ENCODE data around the gene PLK3.
"Not testable (repeated sequence)": the region's sequence is repeated elsewhere in the genome, so short reads cannot be mapped to it uniquely, and the experiment has no call there.

Gene PLK3

DNA sequence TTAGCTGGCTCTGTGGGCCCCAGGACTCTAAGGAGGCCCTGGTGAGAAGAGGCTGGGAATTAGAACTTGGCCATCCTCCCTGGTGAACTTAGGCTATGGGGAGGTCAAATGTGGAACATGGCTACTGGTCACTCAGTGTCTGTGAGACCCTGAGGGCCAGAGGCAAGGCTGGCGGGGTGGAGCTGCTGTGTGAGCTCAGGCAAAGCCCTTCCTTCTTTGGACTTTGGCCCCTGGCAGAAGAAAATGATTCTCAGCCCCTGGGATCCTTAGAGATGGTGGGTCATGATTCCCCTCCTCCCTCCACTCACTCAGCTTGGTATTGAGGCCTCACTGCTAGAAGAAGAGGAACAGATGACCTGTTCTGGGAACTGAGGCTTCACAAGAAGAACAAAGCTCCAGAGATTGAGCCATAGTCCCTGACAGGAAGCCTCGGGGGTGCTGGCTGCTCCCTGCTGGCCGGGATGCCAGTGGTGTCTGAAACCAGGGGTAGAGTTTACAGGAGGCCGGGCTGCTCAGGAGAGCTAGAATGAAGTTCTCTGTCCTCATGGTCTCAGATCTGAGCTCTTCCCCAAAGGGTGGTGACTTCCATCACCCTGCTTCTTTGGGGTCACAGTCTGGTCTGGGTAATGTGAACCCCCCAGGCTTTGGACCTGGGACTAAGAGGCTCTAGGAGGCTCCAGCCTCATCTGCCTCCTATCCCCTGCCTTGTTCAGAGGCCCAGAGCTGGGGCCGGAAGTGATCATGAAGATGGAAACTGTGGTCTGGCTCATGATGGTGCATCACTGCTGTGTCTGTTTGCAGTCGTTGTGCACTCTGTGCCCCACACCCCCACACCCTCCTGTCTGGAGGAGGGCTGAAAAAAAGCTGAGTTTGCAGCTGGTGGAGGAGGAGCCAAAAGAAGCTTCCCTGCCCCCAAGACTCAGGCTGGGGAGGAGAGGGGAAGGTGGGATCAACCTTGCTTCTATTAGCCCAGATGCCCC, 9.1 kb downstream of the PLK3 start:
- no peaks in the 10 kb centered on the region for H3K27me3 Mint-ChIP-seq
- intact Hi-C loops (cut with micrococcal nuclease): loop anchor here (1.0 kb wide), 1 partner anchor 9 kb away; the partner anchor contains the start of gene PLK3
- peaks cover 93% of the 10 kb centered on the region for H3K4me1 Mint-ChIP-seq (ENCODE audit: low read depth)
- H3K4me3 Mint-ChIP-seq: peak overlapping the region; percentile 71
- peaks cover 57% of the 10 kb centered on the region for H3K36me3 Mint-ChIP-seq (ENCODE audit: low read depth)
- H3K9me3 Mint-ChIP-seq: no peaks in the 10 kb centered on the region
- H3K27ac Mint-ChIP-seq: peak overlapping the region; percentile 100

DNA sequence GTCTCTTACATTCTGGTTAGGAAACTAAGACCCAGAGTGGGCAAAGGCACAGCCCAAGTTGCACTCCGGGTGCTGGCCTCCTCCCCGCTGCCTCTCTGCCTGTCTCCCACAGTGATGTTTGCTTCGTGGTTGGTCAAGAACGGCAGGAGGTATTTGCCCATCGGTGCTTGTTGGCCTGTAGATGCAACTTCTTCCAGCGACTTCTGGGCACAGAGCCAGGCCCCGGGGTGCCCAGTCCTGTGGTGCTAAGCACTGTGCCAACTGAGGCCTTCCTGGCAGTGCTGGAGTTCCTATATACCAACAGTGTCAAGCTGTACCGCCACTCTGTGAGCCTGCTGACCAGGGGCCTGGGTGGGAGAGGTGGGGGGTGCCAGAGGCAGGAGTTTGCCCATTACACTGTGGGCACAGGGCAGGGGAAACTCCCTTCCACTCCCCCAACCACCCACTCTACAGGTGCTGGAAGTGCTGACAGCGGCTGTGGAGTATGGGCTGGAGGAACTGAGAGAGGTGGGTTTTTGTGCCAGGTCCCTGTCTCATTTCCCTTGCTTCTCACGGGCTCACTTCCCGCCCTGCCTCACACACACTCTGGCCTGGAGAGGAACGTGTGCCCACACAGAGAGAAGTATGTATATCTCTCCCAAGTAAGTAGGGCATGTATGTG, 10.1 kb downstream of the PLK3 start:
- no peaks in the 10 kb centered on the region for H3K27me3 Mint-ChIP-seq
- H3K4me1 Mint-ChIP-seq (ENCODE audit: low read depth): peaks cover 91% of the 10 kb centered on the region
- peak overlapping the region; percentile 100 for H3K27ac Mint-ChIP-seq
- H3K4me3 Mint-ChIP-seq: peak overlapping the region; percentile 71
- no peaks in the 10 kb centered on the region for H3K9me3 Mint-ChIP-seq
- intact Hi-C loops (cut with micrococcal nuclease): no loop called here
- peaks cover 54% of the 10 kb centered on the region for H3K36me3 Mint-ChIP-seq (ENCODE audit: low read depth)

DNA sequence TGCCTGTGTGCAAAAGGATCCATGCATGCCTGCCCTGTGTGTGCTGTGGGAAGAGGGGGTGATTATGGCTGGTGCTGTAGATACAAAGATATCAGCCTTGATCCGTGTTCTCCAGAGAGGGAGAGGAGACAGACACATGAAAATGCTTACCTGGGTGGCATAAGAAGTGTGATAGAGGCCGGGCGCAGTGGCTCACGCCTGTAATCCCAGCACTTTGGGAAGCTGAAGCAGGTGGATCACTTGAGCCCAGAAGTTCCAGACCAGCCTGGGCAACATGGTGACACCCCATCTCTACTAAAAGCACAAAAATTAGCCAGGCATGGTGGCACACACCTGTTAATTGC, 10.6 kb downstream of the PLK3 start:
- intact Hi-C loops (cut with micrococcal nuclease); H3K27me3 Mint-ChIP-seq; H3K9me3 Mint-ChIP-seq: not testable (repeated sequence)
- Mint-ChIP-seq H3K4me3 (peak overlapping the region; percentile 42), H3K4me1 (ENCODE audit: low read depth) (peaks cover 91% of the 10 kb centered on the region), H3K36me3 (ENCODE audit: low read depth) (peaks cover 54% of the 10 kb centered on the region), H3K27ac (peak overlapping the region; percentile 100)

DNA sequence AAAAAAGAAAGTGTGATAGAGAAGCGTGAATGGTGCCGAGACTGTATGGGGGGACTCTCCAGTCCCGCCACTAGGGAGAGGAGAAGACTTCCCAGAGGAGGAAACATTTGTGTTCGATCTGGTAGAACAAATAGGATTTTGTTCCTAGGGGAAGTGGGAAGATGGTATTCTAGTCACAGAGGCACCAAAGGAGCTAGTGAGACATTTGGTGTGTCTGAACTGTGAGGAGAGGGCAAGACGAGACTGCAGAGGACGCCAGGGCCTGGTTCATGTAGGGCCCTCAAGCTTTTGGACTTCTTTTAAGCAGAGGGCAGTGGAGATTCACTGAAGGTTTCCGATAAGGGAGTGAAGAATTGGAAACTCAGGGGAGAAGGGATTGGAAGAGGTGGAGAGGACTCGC, 11.1 kb downstream of the PLK3 start:
- Mint-ChIP-seq H3K27me3 (no peaks in the 10 kb centered on the region), H3K36me3 (ENCODE audit: low read depth) (peaks cover 49% of the 10 kb centered on the region), H3K4me1 (ENCODE audit: low read depth) (peaks cover 90% of the 10 kb centered on the region), H3K9me3 (no peaks in the 10 kb centered on the region), H3K27ac (peak overlapping the region; percentile 100), H3K4me3 (peak overlapping the region; percentile 49)
- intact Hi-C loops (cut with micrococcal nuclease): no loop called here

DNA sequence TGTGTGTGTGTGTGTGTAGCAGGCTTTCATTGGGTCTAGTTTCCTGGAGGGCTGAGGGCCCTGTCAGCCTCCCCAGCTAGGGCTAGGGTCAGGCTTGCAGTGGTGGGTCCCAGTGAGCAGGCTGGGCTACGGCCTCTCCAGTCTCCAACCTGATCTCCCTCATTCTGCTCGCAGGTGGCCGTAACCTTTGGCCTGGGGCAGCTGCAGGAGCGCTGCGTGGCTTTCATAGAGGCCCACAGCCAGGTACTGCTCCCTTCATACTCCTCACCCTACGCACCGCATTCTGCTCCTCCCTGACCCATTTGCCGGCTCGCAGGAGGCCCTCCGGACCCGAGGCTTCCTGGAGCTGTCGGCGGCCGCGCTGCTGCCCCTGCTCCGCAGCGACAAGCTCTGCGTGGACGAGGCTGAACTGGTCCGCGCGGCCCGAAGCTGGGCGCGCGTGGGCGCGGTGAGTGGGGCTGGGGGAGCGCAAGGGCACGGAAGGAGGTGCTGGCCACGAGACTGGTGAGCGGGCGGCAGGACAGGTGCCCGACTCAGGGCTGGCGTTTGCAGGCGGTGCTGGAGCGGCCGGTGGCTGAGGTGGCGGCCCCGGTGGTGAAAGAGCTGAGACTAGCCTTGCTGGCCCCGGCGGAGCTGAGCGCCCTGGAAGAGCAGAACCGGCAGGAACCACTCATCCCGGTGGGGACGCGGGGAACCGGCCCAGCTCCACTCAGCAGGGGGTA, 12.8 kb downstream of the PLK3 start:
- intact Hi-C loops (cut with micrococcal nuclease): no loop called here
- H3K36me3 Mint-ChIP-seq (ENCODE audit: low read depth): peaks cover 38% of the 10 kb centered on the region

DNA sequence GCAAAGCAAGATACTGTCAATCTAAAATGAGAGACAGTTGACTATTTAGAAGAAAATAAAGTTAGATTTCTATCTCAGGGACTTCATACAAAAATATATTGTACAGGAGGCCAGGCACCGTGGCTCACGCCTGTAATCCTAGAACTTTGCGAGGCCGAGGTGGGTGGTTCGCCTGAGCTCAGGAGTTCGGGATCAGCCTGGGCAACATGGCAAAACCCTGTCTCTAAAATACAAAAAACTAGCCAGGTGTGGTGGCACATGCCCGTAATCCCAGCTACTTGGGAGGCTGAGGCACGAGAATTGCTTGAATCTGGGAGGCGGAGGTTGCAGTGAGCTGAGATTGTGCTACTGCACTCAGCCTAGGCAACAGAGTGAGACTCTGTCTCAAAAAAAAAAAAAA, 15.7 kb downstream of the PLK3 start:
- H3K4me3 Mint-ChIP-seq; H3K27me3 Mint-ChIP-seq; H3K9me3 Mint-ChIP-seq; intact Hi-C loops (cut with micrococcal nuclease): not testable (repeated sequence)
- Mint-ChIP-seq H3K36me3 (ENCODE audit: low read depth) (peaks cover 39% of the 10 kb centered on the region), H3K27ac (peak overlapping the region; percentile 100), H3K4me1 (ENCODE audit: low read depth) (peaks cover 77% of the 10 kb centered on the region)

More for the DNA sequence above, 12.8 kb downstream of the PLK3 start:
- peak overlapping the region; percentile 100 for H3K27ac Mint-ChIP-seq
- peak overlapping the region; percentile 80 for H3K4me3 Mint-ChIP-seq
- H3K27me3 Mint-ChIP-seq: no peaks in the 10 kb centered on the region
- no peaks in the 10 kb centered on the region for H3K9me3 Mint-ChIP-seq
- peaks cover 84% of the 10 kb centered on the region for H3K4me1 Mint-ChIP-seq (ENCODE audit: low read depth)

DNA sequence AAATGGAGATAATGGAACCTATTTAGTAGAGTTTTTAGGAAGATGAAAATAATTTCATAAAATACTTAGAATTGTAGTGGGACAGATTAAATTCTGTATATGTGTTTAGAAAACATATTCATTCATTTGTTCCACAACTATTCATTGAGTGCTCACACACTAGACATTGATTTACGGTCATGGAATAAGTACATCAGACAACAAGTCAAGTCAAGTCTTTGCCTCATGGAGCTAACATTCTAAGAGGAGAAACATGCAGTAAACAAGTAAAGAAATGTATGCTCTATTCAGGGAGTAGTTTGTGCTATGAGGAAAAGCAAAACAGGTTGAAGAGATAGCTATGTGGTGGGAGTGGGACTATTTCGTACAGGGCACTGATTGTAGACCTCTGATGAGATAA, 17.1 kb downstream of the PLK3 start:
- Mint-ChIP-seq H3K4me3 (no peak overlapping the region), H3K36me3 (ENCODE audit: low read depth) (peaks cover 32% of the 10 kb centered on the region), H3K4me1 (ENCODE audit: low read depth) (peaks cover 70% of the 10 kb centered on the region), H3K9me3 (no peaks in the 10 kb centered on the region), H3K27ac (peak overlapping the region; percentile 98), H3K27me3 (no peaks in the 10 kb centered on the region)
- intact Hi-C loops (cut with micrococcal nuclease): no loop called here

DNA sequence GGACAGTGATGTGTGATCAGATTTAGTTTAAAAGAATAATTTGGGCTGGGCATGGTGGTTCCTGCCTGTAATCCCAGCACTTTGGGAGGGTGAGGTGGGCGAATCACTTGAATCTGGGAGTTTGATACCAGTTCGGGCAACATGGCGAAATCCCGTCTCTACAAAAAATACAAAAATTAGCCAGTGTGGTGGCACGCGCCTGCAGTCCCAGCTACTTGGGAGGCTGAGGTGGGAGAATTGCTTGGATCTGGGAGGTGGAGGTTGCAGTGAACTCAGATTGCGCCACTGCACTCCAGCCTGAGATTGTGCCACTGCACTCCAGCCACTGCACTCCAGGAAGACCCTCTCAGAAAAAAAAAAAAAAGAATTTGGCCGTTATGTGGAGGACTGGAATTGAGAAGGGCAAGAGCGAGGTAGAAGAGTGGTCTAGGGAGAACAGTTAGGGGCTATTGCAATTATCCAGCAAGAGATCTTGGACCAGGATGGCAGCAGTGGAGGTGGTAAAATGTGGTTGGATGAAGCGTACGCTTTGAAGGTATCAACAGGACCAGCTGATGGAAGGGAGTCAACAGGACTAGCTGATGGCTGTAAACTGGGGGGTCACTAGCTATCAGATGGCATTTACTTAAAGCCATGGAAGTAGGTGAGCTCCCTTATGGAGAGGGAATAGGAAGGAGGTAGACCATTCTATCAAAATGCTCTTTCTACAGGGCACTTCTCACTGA, 17.8 kb downstream of the PLK3 start:
- H3K9me3 Mint-ChIP-seq: no peaks in the 10 kb centered on the region
- H3K4me3 Mint-ChIP-seq: peak overlapping the region; percentile 49
- H3K4me1 Mint-ChIP-seq (ENCODE audit: low read depth): peaks cover 64% of the 10 kb centered on the region
- peak overlapping the region; percentile 98 for H3K27ac Mint-ChIP-seq
- intact Hi-C loops (cut with micrococcal nuclease): no loop called here
- H3K36me3 Mint-ChIP-seq (ENCODE audit: low read depth): peaks cover 26% of the 10 kb centered on the region
- no peaks in the 10 kb centered on the region for H3K27me3 Mint-ChIP-seq

DNA sequence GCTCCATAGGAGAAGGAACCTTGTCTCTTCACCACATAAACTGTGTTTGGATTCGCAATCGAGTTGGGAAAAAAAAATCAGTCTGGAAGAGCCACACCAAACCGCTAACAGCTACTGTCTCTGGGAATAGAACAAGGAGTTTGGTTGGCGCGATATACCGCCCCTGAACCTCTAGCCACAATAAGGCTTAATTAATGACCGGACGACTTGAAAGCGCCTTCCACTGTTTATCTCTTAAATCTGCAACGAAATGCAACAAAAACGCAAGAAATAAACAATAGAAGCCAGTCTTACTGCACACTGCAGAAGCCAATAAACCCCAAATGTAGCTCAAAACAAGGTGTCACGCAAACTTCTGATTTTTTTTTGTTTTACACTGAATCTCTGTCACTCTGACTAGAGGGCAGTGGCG, 19.0 kb downstream of the PLK3 start:
- peaks cover 52% of the 10 kb centered on the region for H3K4me1 Mint-ChIP-seq (ENCODE audit: low read depth)

DNA sequence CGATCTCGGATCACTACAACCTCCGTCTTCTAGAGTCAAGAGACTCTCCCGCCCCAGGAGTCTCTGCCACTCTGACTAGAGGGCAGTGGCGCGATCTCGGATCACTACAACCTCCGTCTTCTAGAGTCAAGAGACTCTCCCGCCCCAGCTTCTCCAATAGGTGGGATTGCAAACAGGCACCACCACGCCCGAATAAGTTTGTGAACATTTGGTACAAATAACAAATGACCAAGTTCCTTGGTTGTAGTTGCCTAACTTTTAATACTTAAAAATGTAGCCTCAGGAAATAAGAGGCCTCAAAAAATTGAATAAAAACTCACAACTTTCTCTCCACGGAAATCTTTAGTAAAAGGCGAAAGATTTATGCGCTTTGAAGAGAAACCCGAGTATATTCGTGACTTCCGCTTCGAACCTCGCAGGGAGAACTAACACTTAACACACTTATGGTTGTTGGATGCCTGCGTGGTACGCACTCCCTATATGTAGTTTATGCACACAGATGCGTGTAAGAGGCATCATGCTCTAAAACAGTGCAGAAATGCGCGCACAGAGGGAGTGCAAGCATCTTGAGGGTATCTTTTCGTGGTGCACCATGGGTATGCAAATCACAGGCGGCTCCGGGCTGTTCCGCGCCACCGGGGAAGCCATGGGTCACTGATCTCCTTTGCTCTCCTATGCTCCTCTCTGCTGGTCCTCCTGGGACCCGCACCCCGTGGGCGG, 19.6 kb downstream of the PLK3 start:
- H3K4me1 Mint-ChIP-seq (ENCODE audit: low read depth): peaks cover 48% of the 10 kb centered on the region
- peaks cover 17% of the 10 kb centered on the region for H3K36me3 Mint-ChIP-seq (ENCODE audit: low read depth)
- H3K9me3 Mint-ChIP-seq: no peaks in the 10 kb centered on the region
- H3K4me3 Mint-ChIP-seq: peak overlapping the region; percentile 93
- no peaks in the 10 kb centered on the region for H3K27me3 Mint-ChIP-seq
- peak overlapping the region; percentile 98 for H3K27ac Mint-ChIP-seq
- intact Hi-C loops (cut with micrococcal nuclease): loop anchor here (1.0 kb wide), 2 partner anchors 19 to 88 kb away; partner anchors contain the start of genes PLK3 and RNU5D-1

More for the DNA sequence above, 19.0 kb downstream of the PLK3 start:
- Mint-ChIP-seq H3K36me3 (ENCODE audit: low read depth) (peaks cover 19% of the 10 kb centered on the region), H3K27me3 (no peaks in the 10 kb centered on the region), H3K9me3 (no peaks in the 10 kb centered on the region), H3K4me3 (peak overlapping the region; percentile 93), H3K27ac (peak overlapping the region; percentile 98)
- intact Hi-C loops (cut with micrococcal nuclease): loop anchor here (1.0 kb wide), 1 partner anchor 19 kb away; the partner anchor contains the start of gene PLK3

DNA sequence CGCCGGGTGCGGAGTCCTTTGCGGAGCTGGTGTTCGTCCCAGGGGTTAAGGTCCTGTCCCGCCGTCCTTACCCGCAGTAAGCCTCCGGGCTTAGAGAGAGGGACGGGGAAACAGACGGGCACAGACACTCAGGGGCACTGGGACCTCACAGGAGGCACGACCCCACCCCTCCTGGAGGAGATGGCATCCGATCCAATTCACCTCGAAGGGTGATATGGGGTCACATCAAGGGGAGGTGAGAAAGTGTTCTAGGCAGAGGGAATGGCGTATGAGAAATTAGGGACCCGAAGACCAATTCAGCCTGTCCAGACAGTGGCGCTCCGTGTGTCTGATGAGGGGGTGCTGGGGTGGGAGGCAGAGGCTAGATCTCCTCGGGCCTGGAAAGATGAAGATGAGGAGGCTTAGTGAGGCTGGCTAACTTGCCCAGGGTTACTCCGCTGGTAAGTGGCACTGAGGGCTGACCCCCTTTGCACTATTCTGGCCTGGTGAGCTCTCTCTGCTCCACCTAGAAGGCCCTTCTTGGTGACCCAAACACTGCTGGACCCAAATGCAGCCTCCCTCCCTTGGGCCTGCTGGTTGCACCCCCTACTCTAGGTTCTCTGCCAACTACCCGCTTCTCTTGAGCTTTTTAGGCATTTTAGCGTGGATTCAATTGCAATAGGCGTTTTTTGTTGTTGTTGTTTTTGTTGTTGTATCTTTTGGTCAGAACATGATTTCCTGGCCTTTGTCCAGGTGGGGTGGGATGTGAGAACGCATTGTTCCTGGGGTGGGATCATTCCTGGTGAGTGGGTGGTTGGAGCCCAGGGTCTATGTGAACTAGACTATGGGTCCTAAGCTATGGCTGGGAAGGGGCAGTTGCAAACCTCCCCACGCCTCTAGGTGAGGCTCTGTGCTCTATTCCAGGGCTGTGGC, 20.4 kb downstream of the PLK3 start:
- peak overlapping the region; percentile 93 for H3K4me3 Mint-ChIP-seq
- H3K36me3 Mint-ChIP-seq (ENCODE audit: low read depth): peaks cover 9% of the 10 kb centered on the region
- H3K27ac Mint-ChIP-seq: peak overlapping the region; percentile 98
- H3K4me1 Mint-ChIP-seq (ENCODE audit: low read depth): peaks cover 44% of the 10 kb centered on the region
- no peaks in the 10 kb centered on the region for H3K27me3 Mint-ChIP-seq
- no peaks in the 10 kb centered on the region for H3K9me3 Mint-ChIP-seq
- intact Hi-C loops (cut with micrococcal nuclease): loop anchor here (1.0 kb wide), 1 partner anchor 89 kb away; the partner anchor contains the start of gene RNU5D-1

DNA sequence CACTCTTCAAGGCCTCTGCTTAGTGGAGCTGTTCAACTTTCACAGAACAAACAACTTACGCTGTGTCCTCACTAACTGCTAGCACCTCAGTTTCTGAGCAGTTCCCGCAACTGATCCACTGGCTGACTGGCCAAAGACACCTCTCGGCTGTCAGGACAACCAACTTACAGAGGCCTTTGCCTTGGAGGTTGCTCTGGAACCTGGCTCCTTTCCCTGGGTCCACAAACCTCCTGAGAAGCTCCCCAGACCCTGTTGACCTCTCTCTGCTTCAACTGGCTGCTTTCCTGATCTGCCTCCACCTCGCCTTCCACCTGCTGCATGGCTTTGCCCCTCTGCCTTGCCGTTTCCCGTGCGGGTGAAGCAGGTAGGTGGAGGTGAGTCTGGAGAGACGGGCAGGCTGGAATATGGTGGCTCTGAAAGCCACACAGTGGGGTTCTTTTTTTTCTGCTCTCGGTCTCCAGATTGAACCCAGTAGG, 21.1 kb downstream of the PLK3 start:
- intact Hi-C loops (cut with micrococcal nuclease): no loop called here
- Mint-ChIP-seq H3K4me1 (ENCODE audit: low read depth) (peaks cover 48% of the 10 kb centered on the region), H3K4me3 (peak overlapping the region; percentile 93), H3K27ac (peak overlapping the region; percentile 98), H3K9me3 (no peaks in the 10 kb centered on the region), H3K36me3 (ENCODE audit: low read depth) (peaks cover 7% of the 10 kb centered on the region), H3K27me3 (no peaks in the 10 kb centered on the region)

Measured in dendritic cell treated with granulocyte-macrophage colony-stimulating factor and Interleukin-4, amounts not matched to agents 40 ng/mL and 50 ng/mL, for 4 days (primary cell).